Activated T-helper 1 cell treated with anti-CD3 and anti-CD28 coated beads, Interleukin-2, amount 50 U/mL, for 16 hours (primary cell): ENCODE results near the gene C19orf67.

Experiments
- DNase-seq, 2 donors: peaks; one replicate each; pipeline ENCODE4 v3.0.0-alpha.2; 2020; ENCODE audit warnings: low read depth in 1 of 2, low spot score in 1 of 2

The C19orf67 gene

DNA sequence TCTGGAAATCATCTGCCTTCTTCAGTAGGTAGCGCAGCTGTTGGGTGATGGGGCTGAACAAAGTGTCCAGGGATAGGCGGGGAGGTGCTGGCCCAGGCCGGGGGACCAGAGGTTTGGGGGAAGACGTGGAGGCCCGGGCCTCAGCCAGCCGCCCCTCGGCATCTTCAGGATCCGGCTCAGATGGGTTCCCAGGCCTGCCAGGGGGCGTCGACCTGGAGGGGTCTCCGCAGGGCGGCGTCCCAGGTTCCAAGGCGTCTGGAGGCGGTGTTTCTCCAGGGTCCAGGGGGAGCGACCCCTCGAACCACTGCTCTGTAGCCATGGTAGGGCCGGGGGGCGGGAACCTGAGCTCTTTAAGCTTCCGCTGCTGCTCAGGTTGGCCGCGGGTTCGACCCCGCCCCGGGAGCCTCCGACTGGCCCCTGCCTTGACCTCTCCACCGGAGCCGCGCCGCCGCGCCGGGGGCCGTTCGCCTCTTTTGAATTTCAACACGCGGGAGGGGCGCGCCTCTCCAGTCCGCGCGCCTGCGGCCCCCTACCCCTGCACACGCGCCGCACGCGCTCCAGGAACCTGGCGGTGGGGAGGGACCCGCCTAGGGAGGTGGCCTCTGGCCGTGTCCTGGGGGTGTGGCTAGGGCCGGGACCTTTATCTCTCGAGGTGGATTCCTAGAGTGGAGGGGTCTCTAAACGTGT, at the start of gene C19orf67:
C19orf67 (minus strand) TSS at position 475 of the 687 bp plus-strand sequence; CDS start at position 319, 156 bp downstream.
- no peak for DNase-seq

DNA sequence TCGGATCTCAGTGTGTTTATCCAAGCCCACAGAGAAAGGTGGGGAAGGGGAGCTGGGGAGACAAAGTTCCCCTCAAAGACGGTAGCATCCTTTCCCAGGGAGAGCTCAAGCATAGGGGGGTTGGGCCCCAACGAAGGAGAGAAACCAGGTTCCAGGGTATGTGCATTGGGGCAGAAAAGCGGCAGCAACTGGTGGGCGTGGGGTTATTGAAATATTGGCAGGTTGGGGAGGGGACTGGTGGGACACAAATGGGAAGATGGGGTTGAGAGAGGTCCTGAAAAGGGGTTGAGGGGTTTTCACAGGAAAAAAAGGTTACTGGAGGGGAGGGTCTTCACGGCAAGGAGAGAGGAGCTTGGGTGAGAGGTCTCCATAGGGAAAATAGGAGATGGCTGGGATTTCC, 49.8 kb upstream of the C19orf67 start:
- DNase-seq: no peak

DNA sequence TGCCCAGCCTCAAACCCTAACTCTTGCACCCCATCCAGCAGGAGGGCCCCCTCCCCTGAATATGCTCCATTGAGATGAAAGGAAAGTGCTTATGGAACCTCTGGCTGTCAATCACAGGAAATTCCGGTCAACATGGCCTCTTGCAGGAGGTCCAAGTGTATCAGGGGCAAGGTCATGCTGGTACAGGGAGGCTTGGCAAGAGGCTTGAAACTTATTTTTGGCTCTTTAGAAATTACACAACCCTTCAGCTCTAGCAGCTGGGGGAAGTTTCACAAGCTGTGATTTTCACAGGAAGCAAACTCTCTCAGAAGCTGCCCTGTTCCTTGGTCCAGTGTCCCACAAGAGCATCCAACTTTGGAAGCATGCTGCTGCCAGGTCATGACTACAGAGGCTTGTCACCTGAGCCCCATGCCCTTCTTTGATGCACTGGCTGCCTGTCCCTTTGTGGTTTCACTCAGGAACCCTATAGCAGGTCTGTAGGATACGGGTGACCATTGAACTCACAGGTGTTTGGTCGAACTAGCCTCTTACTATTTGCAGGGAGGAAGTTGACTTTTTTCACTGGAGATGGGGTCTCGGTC, 42.4 kb upstream of the C19orf67 start:
- no peak for DNase-seq

DNA sequence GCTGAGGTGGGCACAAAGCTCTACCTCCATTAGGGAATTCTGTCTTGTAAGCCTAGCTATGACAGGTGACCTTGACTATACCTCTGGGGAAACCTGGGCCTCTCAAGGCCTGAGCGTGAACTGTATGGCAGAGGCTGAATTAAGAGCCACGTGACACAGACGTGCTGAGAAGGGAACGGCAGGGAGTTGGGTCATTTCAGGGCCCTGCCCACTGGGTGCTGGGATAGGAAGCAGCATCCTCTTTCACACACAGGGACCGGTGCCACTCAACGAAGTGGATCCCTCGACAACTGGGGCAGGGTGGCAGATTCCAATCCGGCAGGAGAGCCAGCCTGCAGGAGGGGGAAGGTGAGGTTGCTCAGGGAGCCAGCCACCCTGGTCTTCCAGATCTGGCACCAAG, 41.6 kb upstream of the C19orf67 start:
- DNase-seq: no peak

DNA sequence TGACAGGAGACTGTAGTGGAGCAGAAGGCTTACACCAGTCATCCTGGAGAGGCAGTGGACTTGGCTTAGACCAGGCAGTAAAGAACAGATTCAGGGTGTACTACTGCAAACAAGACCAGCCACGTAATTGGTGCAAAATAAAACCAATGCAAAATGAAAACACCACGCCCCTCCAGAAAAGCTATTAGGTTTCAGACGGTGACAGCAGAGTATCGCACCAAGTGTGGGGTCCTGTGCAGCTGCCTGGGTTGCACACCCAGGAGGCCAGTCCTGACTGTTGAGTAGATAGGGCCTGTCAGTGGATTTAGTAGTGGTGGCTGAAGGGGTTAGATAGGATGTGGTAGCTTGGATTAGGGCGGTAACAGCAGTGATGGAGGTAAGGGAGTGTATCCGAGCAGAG, 37.3 kb upstream of the C19orf67 start:
- DNase-seq: no peak

DNA sequence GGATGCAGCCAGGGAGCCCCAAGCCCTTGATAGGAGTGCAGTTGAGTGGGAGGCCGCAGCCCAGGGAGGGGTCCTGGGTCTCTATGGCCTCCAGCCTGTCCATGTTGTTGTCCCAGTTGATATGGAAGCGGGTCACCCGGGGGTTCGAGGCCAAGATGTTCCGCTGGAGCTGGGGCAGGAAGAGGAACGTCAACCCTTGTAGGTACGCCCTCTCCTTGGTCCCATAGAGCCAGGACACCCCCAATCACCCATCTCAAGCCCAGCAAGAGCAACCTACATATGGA, 34.9 kb upstream of the C19orf67 start:
- DNase-seq: no peak

DNA sequence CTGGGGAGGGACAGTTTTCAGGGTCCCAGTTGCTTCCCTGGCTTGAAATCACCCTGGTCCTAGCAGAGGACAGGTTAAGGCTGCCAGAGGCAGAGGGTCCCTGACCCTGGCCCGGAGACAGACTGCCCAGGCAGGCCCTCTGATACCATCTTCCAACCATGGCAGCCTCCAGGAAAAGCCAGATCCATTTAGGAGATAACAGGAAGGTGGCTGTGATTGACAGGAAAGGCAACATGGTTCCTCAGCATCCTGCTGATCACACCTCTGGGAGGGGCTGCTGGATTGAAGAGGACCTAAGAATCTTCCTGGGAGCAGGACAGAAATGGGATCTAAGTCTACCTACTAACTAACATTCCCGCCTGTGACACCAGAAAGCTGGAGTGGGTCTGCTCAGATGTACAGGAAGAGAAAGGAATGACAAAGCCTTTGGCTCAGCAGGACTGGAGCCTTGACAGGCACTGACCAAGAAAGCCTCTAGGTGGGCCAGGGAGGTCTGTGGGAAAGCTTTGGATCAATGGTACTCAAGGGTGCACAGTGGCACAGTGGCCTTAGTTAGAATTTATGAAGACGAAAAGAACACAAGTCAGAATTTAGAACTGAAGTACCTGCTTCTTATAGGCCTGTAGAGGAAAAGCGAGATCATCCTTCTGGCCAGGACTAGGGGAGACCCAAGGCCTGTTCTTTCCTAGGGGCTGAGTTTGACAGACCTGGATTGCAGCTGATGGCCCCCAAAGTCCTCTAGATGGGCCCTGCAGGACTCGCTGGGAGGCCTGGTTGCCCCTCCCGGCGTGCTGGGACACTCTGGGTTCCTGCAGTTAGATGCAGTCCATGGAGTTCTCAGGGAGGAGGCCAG, 34.3 kb upstream of the C19orf67 start:
- DNase-seq: no peak

DNA sequence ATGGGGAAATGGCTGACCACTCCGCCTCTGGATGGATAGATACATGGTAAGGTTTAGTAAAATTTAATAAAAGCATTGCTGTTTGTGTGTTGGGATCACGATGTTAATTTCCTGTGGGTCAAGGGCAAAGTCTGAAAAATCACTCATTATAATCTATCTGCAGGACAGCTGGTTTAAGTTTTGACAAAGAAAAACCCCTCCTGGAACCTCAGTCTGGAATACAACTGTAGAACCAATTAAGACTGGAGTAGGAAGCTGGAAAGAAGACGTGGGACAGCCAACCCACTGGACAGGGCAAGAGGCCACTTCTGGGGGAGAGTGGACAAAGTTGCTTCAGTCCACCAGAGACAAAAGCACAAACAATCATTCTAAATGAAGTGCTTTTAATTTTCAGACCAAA, 33.6 kb upstream of the C19orf67 start:
- DNase-seq: no peak

DNA sequence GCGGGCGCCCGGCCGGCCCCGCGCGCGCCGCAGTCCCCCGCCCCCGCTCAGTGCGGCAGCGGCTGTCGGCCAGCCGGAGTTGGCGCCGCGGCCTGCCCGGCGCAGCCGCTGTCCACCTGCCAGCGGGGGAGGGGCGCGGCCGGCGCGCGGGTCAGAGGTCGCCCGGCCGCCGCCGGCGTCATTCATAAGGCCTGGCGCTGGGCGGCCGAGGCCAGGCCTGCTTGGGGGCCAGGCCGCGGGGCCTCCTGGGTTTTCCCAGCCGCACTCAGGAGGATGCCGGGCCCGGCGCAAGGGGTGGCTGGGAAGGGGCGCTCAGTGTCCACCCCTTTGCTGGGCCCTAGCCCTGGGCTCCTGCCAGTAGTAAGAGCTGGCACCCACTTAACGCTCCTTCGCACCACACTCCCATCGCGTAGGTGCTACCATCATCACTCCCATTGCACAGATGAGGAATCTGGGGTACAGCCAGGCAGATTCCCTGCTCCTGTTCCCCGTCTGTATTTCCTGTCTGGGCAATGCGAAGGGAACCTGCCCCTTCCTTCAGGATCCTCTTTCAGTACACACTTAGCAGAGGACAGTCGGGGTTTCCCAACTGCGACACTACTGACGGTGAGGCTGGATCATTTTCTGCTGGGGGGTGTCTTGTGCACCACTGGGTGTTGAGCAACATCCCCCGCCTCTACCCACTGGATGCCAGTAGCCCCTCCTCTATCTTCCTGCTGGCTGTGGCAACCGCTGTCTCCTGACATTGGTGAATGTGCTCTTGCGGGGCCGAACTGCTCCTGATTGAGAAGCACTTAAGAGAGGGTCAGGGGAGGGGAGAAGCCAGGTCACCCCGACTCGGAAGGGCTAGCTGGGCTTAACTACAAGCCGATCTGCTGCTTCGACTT, 32.8 kb upstream of the C19orf67 start:
- no peak for DNase-seq

DNA sequence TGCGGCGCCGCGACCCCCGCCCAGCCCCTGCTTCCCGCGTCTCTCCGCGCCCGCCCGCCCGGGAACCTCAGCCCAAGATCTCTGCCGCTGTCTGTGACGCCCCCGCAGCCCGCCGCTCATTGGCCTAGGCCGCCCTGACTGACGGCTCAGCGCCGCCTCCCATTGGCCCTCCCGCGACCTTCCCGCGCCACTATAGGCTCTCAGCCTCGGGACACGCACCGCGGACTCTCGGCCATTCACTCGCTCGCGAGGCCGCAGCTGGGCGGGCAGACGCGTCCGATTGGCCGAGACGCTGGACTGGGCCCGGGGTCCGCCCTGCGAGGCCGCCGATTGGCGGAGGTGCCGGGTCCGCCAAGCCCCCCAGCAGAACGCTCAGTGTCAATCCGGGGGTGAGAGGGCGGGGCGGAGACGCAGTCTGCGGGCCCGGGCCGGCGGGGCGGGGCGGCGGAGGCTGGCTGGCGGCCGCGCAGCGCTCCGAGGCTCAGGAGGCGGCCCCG, 32.1 kb upstream of the C19orf67 start, which contains the start of gene PRKACA:
PRKACA (minus strand) TSS at position 95 of the 497 bp plus-strand sequence. CDS start 215 bp downstream, outside the sequence.
- DNase-seq: peak; percentile 95 to 99

DNA sequence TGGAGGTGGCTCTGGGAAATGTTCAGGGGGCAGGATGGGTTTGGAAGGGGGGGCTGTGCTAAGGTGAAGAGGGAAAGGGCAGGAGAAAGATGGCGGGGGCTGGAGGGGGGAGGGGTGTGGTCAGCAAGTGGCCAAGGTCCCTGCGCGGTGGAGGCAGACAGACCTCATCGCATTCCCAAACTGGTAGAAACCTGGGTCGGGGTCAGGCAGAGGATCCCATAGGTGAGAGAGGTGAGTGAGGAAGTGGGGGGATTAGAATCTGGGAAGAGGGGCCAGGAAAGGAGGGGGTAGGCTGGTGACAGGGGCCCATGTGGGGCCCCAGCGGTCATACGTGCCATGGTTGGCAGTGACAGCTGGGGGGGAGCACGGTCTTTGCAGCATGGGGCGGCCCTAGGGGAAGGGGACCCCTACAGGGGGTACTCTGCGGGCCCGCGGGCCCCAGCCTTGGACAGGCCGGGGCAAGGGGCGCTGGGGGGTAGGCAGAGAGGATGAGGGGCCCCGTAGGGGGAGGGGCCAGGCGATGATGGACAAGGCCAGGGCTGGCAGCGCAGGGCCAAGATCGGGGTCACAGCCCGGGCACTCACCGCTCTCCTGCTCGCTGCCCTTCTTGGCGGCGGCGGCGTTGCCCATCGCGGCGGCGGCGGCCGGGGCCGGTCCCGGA, 31.5 kb upstream of the C19orf67 start:
- peak in 1 of 2 donors; percentile 12 for DNase-seq

DNA sequence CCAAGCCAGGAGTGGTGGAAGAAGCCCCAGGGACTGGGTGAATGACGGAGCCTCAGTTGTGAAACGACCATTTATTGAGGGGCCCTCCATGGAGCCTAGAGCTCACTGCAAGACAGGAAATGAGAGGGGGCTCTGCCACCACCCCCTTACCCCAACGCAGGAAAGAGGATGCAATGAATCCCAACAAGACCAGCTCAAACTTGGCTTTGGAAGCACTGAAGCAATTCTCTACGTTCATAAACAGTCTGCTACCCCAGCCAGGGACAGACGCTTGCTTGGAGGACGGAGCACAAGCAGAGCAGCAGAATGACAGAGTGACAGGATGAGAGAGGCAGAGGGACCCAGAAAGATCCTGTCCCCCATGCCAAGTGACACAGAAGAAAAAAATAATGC, 30.9 kb upstream of the C19orf67 start:
- no peak for DNase-seq

DNA sequence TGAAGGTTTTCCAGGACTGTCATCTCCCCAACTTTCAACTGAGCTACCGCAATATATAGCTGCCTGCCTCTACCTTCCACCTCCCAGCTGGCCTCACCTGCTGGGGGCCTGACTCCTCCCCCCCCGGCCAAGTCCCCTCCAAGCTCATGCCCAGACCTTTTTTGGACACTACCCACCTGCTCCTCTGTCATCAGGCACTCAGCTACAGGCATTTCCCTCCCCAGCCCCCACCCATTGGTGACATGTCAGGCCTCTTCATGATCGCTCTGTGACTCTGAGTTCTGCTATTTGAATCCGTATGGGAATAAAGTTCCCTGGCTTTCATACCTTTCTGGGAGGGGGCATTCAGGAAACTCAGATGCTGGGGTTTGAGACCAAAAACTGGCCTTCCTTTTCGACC, 30.2 kb upstream of the C19orf67 start:
- DNase-seq: no peak

DNA sequence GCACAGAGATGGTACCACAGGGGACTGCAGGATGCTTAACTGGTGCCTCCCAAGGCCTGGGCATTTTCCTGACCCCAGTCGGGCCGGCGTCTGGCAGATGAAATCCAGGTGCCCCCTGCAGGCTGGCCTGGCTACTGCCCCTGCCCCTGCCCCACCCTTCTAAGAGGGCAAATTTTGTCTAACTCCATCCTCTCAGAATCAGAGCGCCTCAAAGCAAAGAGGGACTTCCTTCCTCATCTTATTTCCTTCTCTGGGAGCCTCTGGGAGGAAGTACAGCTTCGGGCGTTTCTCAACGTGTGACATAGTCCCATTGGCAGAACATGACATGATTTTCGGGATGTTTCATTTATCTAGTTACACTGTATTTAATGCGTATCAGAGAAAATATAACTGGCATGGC, 29.3 kb upstream of the C19orf67 start:
- peak in 1 of 2 donors; percentile 34 for DNase-seq

DNA sequence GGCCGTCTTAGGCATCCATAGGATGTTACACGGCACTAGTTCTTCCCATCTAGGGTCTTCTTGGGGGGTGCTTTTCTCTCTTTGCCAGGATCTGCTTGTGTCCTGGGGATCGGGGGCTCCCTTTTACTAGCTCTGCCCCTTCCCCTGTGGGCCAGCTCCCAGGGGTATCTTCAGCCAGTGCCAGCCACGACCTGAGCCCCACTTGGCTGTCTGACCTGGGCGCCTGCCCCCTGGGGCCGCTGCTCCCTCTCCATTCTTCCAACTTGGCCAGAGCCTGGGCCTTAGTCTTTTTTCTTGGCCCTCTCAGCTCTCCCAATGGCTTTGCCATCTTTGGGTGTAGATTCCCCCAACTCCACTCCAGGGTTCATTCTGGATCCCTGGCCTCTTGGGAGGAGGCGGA, 28.9 kb upstream of the C19orf67 start:
- no peak for DNase-seq

DNA sequence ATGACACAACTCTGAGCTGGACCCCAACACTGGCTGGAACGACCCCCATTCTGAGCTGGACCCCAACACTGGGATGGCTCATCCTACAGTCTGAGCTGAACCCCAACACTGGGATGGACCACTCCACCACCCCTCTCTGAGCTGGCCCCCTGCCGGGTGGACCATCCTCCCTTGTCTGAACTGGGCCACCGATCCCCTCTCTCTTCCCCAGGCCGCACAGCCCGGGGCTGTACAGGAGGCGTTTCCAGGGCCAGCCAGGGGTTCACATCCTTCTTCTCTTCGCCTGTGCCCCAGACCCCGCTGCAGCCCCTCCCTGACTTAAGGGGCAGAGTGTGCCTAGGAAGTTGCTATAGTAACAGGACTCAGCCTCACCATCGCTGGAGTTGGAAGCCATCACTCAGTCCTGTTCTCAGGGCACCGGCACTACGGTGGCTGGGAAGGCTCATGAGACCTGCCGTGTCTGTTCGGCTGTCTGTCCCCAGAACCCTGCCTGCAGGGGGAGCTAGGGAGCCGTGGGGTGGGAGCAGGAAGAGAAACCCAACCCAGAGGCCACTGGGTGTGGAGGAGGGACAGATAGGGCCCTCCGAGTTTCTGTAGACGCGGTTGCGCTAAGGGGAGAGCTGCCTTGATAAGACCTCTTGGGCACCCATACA, 28.3 kb upstream of the C19orf67 start:
- DNase-seq: peak in 1 of 2 donors; percentile 15

DNA sequence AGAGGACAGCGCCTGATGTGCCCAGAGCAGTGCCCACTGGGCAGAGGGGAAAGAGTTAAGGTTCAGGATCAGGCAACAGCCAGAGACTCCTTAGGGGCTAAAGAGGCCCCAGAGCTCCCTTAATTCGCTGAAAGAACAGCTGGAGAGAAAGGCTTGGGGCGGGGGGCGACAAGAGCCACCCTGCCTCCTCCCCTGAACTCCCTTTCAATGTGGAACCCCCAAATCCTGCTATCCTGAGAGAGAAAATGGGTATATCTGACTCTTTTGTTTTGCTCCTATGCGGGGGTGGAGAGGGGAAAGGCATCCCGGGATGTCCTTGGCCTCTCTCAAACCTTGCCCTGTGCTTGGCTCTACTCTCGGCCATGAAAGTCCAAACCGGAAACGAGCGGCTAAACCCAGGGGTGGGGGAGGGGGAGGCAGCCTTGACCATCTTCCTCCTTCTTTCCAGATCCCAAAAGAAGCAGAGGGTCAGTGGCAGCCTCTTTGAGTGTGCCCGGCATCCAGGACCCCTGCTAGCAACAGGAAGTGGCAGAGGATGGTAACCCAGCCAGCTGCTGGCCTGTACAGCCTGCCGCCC, 27.3 kb upstream of the C19orf67 start:
- DNase-seq: no peak

DNA sequence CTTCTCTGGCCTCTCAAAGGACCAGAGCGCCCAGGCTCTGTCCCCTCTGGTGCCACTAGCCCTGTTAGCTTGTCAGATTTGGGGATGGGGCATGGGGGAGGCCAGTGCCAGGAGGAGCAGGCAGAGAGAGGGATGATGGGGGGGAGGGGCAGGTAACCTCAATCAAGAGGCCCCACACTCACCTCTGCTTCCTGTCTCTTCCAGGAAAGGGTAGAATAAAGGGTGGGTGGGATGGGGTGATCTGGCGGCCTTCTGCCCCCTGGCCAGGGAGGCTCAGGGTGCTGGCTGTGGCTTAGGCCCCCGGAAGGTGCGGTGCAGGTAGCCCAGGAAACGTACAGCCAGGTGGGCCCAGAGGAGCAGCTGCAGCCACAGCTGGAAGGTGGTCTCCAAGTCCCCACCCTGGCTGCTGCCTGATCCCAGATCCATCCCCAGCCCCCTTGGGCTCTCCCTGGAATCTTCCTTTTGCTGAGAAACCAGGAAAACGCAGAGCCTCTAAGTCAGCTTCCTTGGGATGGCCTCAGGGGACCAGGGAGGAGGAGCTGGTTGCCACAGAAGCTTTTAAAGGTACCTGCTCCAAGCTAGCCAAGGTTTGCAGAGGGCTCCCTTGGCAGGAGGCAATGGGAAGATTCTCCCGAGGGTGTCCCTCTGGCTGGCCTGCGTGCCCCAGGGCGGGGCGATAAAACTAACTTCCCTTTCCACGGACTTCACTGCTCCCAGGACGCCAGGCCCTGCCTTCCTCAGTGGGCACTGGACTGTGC, 26.6 kb upstream of the C19orf67 start:
- DNase-seq: no peak

DNA sequence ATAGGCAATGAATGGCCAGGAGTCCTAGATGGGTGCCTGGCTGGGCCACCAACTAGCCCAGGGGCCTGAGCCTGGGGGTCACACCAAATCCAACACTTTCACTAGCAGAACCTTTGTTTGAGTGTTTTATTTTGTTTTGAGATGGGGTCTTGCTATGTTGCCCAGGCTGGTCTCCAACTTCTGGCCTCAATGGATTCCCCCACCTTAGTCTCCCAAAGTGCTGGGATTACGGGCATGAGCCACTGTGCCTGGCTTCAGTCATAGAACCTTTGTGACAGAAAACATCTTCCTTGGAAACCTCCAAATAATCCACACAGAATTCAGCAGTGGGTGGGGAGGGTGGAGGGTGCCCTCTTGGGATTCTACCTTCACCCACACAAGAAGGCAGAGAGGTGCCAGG, 25.9 kb upstream of the C19orf67 start:
- no peak for DNase-seq
